LNCAP (cell line): ENCODE data around the gene VTCN1.

Experiments used
- TF ChIP-seq, protein P1 (sequence below): fragments of 450-650 bp; IDR thresholded peaks from 2 replicates; pipeline ENCODE4 v1.5.1; 2017; ENCODE audit warnings: mild to moderate bottlenecking

VTCN1 gene

GRCh38 chr1:117225931-117226330, 15.2 kb upstream of the VTCN1 start:
- TF ChIP-seq, protein P1, sequence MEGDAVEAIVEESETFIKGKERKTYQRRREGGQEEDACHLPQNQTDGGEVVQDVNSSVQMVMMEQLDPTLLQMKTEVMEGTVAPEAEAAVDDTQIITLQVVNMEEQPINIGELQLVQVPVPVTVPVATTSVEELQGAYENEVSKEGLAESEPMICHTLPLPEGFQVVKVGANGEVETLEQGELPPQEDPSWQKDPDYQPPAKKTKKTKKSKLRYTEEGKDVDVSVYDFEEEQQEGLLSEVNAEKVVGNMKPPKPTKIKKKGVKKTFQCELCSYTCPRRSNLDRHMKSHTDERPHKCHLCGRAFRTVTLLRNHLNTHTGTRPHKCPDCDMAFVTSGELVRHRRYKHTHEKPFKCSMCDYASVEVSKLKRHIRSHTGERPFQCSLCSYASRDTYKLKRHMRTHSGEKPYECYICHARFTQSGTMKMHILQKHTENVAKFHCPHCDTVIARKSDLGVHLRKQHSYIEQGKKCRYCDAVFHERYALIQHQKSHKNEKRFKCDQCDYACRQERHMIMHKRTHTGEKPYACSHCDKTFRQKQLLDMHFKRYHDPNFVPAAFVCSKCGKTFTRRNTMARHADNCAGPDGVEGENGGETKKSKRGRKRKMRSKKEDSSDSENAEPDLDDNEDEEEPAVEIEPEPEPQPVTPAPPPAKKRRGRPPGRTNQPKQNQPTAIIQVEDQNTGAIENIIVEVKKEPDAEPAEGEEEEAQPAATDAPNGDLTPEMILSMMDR: no peak

DNA sequence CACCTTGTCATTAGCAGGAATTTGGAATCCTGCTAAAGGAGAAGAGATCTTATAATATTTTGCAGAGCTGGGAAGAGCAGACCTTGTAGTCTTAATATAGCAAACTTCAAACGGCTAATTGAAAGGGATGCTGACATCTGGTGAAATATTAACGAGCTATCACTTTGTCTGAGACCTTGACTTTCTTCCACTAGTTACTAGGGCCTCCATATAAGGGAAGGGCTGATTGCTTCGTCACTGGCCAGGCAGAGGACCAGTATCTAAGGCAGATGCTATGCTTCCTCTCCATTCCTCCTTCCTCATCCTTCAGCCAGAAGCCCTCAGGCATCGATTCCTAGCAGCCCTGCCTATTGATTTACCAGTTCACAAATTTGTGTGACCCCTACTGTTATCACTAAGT, 6.0 kb upstream of the VTCN1 start:
- TF ChIP-seq, protein P1: no peak

- TF ChIP-seq, protein P1: no peak
These were observed 5.2 kb upstream of the VTCN1 start for GRCh38 chr1:117215733-117216462.

- TF ChIP-seq, protein P1: no peak
These were observed 4.3 kb upstream of the VTCN1 start for GRCh38 chr1:117215019-117215418.

DNA sequence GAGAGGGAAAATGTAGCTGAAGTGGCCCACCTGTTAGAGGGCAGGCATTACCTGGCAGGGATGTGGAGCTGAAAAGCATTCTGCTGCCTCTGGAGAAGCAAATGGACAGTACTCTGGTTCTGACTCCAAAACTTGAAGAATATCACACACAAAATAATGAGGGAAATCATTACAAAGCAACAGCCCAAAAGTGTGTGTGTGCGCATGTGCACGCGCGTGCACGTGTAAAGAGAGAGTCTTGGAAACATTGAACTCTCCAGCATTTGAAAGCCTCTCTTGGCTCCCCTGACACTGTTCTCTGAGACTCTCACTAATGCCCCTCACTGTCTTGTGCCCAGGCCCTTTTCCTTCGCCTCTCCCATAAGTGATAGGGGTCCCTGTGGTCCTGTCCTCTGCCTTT, 2.3 kb upstream of the VTCN1 start:
- TF ChIP-seq, protein P1: no peak

DNA sequence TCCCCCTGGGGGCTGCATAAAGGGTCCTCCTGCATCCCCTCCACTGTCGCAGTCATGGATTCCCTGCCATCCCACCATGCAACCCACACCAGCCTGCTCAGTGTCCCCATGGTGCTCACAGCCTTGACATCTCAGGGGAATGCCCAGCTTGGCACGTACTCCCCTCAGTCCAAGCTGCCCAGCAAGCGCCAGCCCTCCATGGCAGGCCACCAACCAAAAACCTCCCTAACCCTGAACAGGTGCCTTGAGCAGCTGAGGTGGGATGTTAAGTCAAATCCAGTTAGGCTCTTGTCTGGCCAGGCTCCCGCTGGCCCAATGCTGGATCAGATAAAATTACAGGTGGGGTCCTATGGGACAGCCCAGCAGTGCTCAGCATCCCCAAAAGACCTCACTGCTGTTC, 341 bp downstream of the VTCN1 start:
- TF ChIP-seq, protein P1: no peak

DNA sequence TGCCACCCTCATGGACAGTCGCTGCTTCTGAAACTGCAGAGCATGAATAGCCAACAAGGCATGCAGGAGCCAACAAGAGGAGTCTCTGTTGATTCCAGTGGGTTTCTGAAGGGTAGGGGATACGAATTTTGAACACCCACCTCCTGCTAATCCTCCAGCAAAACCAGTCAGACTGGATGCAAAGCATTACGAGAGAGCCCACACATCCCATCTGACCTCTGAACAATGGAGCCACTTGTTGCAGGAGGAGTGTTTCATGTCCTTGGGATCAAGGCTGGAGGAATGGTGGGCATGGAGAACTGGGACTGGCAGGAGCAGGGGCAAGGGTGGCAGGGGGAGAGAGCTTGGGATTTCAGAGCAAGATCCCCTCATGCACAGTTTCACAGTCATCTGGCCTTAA, 1.6 kb downstream of the VTCN1 start:
- TF ChIP-seq, protein P1: no peak

GRCh38 chr1:117208580-117208979, 2.1 kb downstream of the VTCN1 start:
- TF ChIP-seq, protein P1: no peak
